Cerebellar cortex (tissue), 1 donor: Measurements from ENCODE around the gene VSNL1.

ENCODE experiments used
- DNase-seq: peaks from one replicate; pipeline ENCODE4 v3.0.0-alpha.2; 2015; ENCODE audit warnings: low spot score

Gene VSNL1

DNA sequence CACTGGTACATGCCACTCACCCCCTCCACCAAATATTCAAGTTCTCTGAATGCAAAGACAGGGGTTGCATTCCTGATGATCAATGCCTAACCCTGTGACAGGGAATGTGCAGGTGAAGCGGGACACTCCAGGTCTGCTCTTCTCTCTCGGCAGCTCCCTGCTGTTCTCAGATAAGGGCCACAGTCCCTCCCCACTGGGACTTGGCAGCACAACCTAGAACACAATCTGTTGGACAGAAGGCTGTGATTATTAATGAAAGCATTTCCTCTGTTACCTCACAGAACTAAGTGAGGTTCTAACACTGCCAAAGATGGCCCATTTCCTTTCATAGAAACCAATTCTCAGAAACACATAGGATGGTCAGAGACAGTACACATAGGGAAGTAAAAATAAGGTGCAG is 42.7 kb downstream of the VSNL1 start:
- peak; percentile 98 for DNase-seq

DNA sequence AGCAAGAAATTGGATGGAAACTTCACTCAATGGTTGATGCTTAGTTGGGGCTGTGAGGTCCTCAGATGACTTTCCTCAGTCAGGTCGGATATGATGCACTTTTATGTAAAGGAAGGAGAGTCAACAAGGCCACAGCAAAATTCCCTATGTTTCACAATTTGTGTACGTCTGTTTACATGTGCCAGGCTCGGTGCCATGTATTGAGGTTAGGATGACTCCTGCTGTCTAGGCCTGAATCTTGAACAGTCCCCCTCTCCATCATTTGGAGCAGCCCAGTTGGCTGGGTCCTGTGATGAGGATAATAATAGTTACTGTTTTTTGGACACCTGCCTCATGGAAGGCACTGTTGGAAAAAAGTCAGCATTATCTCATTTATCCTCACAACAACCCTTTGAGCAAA is 43.1 kb downstream of the VSNL1 start:
- peak; percentile 96 for DNase-seq

DNA sequence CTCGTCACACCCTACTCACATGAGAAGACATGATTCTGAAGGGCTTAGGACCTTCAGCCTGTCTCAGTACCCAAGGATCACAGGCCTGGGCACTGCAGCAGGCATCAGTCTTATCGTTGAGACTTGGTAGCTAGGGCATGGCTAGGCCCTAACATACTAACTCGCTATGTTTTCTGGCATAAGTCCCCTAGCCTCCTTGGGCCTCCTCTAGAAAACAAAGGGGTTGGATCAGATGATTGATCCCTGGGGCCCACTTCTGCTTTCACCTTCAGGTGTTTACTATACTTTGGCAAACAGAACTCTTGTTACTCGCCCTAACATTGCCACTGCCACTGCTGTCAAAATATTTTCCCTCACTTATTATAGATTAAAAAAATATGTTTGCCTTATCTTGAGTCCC is 44.2 kb downstream of the VSNL1 start:
- no peak for DNase-seq

DNA sequence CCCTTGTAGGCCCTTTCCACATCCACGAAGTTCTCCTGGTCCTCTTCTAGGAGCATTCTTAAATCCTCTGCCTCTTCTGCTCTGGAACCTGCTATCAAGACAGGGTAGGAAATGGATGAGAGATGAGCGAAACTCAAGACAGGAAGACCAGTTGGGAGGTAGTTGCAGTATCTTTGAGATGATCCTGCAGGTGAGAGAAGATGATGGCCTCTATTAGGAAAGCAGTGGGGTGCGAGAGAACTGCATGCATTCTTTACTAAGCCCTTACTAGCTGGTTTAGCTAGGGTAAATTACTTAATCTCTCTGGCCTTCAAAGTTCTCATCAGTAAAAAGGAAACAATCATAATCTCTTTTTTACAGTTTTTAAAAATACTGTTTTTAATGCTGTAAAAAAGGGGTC is 47.0 kb downstream of the VSNL1 start:
- DNase-seq, result no peak

DNA sequence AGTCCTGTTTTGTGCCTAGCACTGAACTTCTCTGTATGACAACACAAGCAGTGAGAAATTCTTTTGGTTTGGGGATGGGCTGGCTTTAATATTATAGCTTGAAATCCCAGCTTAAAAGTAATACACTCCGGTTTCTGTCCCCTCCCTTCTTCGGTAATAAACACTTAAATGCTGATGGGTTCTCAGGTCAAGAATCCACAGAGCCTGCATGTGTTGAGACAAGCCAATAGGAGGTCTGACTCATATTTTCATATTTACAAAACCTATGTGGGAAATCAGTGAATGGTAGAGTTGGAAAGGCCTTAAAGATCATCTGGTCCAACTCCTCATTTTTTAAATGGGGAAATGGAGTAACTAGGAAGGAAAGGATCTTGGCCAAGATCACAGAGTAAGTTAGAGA is 47.5 kb downstream of the VSNL1 start:
- no peak for DNase-seq

DNA sequence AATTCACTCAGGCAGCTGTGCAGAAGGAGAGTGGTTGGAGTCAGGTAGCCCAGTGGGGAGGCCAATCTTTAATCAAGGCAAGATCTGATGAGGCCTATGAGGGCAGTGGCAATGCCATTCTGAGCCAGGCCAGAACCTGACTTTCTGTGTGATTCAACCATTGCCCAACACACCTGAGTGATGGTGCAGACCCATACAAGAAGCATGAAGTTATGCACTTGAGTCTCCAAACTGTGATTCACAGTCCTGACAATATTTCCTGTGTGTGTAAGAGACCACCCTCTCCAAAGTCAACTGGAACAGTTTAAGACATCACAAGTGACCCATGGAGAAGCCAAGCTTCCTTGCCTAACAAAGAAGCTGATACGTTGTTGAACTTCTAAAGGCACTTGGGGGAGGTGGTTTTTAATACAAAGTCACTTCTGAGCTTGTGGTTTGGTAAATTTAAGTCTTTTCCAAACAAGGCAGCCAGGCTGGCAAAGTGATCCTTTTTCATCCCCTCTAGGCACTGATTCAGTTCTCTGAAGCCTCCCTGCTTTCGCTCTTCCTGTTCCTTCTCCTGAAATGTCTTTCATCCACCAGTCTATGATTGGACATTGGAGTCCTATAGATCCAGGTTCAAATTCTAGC is 49.0 kb downstream of the VSNL1 start:
- no peak for DNase-seq

DNA sequence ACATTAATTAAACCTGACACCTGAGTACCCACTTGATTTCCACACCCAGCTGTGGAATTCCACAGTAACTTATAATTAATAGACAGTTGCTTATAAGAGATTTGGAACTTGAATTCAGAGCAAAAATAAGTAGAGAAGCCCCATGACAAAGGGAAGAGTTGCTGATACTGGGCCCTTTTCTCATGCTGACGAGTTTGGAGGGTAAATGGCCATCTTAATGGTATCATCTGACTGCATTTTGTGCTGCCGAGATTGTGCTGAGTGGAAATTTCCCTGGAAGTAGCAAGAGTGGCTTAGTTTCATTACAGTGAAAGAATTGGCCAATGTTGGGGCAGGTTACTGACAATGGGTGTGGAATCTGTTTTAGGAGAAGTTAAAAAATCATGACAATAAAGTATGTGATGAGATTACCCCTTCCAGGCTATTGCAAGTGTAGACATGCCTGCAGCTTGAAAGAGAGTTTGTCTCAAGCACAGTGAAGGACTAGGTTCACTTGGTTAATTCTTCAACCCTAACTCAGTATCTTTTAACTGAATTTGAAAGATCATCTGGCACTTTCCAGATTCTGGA is 49.9 kb downstream of the VSNL1 start:
- no peak for DNase-seq

DNA sequence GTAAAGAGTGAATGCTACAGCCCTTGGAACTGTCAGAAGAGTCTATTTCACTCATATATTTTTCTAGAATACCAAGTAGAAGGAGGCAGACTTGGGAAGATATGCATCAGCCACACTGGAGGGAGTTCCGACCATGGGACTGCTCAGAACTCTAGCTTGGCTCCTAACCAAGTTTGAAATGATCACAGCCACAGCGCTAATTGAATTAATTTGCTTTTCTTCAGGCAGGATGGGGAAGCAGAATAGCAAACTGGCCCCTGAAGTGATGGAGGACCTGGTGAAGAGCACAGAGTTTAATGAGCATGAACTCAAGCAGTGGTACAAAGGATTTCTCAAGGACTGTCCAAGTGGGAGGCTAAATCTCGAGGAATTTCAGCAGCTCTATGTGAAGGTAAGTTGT is 51.4 kb downstream of the VSNL1 start:
- no peak for DNase-seq

DNA sequence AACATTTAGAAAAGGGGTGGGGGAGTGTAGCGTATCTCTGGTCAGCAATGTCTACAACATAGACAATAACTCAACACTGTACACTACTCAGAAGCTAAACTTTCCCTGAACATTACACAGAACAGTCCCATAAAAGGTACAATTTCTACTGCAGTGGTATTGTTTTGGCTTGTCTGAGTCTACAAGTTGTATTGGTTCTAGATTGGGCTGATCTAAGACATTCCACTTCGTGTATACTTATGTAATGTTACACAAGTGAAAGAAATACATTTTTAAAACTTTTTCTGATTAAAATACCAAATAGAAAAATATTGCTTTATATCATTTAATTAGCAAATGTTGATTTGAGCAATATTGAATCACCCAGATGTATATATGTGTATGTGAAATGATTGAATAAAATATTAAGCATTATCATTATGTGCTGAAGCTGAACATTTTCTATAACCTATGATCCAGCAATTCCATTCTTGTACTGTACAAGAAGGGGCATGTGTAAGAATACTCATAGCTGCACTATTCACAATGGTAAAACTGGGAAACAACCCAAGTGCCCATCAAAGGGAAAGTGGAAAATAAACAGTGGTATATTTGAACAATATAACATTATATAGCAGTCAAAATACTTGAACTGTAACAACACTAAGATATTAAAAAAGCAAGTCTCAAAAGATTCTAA is 52.4 kb downstream of the VSNL1 start:
- no peak for DNase-seq

DNA sequence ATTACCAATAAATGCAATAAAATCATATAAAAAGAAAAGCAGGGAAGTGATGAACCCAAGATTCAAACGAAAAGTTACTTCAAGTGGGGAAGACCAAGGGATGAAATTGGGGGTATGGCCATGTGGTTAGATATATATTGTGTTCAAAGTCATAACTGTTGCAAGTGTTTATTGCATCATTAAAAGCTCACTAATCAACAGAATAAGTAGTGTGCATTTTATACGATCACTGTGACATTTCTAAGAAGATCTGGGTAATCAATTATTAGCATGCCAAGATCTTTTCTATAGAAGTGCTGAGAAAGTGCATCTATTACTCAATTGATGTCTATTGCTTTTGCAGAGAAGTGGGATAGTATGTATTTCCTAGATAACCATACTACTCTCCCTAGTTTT is 52.9 kb downstream of the VSNL1 start:
- no peak for DNase-seq

DNA sequence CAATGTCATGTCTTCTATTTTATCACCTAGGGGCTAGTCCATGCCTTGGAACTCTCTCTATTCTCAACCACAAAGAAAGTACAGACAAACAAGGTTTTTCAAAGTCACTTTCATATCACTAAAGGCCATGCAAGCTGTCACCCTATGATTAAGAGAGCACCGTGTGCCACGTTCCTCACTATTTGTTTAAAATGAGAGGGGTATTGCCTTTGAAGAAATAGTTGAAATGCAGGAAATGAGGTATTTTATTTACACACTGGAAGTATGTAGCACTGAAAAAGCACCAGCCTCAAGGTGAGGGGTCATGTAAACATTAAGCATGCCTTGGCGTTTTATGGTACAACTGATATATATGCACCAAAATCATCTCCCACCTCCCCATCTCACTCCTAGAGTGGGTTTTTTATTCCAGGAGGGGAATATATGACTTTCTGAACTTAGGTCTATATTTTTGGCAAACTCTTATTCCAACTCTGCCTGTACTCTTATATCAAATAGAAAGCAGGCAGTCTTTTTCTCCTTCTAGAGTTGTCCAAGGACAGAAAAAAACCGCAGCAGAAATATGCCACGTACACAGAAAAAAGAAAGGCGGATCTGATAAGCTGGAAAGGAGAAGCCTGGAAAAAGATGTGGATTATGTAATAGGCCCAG is 53.5 kb downstream of the VSNL1 start:
- no peak for DNase-seq

DNA sequence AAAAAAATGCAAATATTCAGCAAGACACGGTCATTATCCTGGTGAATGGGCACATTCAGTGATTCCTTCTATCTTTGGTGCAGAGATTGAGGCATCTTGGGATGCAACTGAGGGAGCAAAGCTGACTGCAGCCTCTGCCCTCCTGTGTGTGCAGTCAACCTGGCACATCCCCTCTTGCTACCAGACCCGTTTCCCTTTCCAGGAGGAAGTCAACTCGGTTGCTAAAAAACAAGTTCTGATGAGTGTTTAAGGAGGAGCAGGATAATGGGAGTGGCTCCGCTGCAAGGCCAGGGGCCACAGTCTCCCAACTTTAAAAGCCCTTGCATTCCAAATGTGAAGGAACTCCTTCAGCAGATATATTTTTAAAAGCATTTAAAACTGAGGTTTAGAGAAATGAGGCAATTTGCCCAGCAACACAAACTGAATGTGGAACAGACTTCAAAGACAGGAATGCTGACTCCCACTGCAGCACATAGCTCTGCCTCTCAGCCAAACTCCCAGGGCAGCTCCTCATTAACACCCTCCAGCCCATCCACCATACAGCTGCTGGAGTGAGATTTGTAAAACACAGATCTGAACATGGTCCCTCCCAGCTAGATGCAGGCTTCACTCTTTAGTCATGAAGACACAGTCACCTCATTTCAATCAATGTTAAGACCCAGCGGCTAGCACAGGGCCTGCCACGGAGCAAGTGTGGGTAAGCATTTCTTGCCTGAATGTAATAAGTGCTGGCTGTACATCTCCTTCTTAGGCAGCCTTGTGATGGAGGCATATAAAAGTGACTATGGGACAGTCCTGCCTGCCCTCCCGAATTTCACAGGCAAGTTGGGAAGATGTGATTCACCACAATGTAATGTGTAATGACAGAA is 54.3 kb downstream of the VSNL1 start:
- DNase-seq, result no peak

DNA sequence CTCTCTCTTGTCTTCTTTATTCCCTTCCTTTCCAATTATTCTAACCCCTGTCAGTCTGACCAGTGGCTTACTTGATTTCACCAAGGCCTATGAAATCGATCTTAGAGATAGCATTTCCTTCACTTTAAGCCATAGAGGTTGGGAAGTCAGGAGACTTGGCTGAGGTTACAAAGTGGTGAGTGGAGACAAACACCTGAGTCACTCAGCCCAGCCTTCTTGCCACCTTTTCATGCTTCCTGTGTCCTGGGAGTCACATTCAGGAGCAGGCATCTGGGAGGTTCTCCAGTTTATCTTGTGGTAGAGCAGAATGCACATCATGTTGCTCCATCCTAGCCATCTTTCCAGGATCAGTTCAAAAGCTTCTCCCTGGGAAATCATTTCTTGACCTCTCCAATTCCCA is 59.1 kb downstream of the VSNL1 start:
- no peak for DNase-seq

DNA sequence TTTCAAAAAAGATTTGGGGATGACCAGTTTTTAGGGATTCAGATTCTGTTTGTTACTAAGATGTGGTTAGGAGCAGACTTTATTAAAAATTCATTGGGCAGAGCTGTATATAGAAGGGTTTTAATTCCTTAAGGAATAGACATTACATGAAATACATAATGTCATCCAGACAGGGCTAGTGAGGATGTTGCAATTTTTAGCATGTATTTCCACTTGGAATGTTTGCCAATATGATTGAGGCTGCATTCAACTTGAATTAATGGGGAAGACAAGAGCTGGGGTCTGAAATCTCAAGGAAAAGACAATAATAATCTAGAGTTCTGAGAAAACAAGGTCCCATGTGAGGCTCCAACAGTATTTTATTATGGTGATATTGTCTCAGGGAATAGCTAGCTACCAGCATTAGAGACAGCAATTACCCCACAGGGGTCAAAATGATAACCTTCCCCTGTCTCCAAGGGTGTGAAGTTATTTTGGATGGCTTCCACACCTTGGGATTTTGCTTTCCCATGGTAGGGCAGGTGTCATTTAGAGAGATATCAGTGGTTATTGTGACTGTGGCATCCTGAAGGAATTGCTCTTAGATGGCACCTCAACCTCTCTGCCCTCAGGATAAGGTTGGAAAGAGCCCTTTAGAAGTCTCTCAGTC is 60.2 kb downstream of the VSNL1 start:
- DNase-seq, result no peak

DNA sequence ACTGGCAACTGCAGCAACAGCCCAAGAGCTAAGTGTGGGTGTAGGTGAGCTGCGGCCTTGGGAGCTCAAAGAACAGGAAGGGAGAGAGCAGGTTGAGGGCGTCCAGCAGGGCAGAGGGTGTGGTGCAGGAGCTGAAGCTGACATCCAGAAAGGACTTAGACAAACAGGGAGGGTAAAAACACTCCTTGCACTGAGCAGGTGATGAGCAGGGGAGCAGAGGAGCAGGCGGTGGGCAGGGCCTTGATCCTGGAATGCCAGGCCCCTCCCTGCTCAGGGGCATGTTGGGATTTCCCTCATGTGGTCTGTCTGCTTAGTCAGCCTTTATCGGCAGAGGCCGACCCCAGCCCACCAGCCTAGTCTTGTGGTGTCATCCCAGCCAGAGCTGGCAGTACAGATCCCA is 63.6 kb downstream of the VSNL1 start:
- no peak for DNase-seq

DNA sequence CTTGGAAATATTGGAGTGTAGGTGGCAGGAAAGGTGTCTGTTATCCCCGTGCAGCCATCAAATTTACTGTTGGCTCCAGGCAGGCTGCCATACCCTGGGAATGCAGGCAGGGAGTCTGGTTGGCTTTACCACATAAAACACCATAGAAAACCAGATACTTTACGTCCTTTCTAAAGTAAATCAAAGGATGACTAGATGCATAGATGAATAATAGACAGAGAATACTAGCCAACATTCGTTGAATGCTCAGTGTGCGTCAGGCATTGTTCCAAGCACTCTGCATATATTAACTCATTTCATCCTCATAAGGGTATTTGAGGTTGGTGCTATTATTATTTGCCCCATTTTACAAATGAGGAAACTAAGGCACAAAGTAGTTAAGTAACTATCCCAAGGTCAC is 65.2 kb downstream of the VSNL1 start:
- DNase-seq, result no peak

DNA sequence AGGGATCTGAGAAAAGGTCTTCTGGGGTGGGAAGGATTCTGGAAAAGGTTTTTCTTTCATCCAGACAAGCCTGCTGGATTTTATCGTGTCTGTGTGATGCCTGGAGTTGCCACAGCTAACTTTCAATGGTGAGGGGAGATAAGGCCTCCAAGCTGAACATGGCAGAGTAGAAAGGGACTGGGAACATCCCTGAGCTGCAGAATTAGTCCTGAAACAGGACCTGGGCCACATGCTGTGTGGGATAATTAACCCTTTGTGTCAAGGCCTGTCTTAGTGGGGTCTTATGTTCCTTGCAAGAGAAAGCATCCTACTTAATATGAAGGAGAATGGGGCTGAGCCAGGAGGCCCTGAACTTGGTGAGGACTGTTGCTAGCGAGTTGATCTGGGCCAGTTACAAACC is 66.4 kb downstream of the VSNL1 start:
- DNase-seq, result no peak

DNA sequence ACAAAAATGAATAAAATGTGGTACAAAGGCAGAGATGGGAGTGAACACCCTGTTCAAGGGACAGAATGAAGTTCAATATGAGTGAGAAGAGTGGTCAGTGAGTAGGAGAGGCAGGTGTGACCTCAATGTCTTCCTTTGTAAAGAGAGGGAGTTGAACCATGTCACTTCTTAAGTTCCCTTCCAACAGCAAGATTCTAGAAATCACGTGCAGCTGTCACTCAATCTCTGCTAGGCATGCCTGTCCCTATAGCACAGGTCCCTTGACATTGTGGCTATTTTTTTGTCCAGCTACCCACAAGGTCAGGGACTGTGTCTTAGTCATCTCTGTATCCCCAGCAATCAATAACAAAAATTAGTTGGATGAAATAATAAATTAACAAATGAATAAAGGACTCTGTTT is 66.9 kb downstream of the VSNL1 start:
- DNase-seq, result no peak

DNA sequence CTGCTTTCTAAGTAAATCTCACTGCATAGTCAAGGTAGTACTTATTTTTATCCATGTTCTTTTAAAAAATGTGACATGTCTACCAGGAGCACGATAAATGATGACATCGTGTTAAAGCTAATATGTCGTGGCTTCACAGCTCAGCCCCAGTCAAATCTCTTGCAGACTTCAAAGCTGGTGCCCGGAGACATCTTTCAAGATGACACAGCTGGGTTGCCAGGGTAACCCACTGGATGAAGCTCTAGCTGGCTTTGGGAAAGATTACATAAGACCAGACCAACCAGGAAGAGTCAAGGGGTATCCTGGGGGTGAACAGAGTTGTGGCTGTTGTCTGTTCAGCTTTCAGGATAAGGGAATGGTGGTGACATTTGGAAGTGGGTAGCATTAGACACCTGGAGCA is 67.8 kb downstream of the VSNL1 start:
- DNase-seq, result no peak

DNA sequence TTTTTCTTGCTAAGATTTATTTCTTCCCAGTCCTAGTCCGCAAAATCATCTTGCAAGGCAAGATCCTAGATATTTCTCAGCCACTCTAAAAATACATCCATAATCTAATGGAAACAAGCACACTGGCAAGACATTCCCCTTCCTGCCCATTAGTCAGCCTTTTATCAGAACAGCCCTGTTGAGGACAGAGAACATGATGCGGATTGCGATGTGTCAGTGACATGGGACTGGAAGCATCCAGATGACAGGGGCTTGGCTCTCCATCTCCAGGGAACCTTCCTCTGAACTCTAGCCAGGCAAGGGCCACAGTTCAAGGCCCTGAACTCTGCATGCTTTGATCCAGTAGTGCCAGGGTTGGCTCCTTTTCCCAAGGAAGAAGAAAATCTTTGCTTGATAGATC is 70.0 kb downstream of the VSNL1 start:
- no peak for DNase-seq

DNA sequence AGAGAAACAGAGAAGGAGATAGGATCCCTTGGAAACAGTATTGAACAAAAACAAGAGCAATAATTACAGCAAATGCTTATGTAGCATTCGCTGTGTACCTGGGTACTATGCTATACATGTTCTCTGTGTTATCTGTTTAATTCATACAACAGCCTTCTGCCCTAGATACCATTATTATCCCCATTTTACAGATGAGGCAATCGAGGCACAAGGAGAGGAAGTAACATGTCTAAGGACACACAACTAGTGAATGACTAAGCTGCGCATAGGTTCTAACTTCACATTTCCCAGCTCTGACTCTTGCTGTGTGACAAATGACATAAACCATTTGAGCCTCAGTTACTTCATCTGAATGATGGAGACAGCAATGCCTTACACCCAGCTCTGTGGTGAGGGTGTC is 70.5 kb downstream of the VSNL1 start:
- DNase-seq, result no peak
